GM12891 (cell line): Measurements from ENCODE around the gene LARGE2.

Experiments used
- POLR2A ChIP-seq: IDR thresholded peaks from 2 replicates; pipeline ENCODE4 v1.6.1; 2011; ENCODE audit warnings: low read depth, low read length, control low read depth
- POLR2AphosphoS5 ChIP-seq: IDR thresholded peaks from 2 replicates; pipeline ENCODE4 v1.6.1; 2011; ENCODE audit warnings: low read depth, low read length, control low read depth
- SPI1 ChIP-seq: IDR thresholded peaks from 2 replicates; pipeline ENCODE4 v1.6.1; 2011; ENCODE audit warnings: low read depth, low read length, control low read depth
- TAF1 ChIP-seq: IDR thresholded peaks from 2 replicates; pipeline ENCODE4 v1.6.1; 2011; ENCODE audit warnings: low read depth, low read length, control low read depth

DNA sequence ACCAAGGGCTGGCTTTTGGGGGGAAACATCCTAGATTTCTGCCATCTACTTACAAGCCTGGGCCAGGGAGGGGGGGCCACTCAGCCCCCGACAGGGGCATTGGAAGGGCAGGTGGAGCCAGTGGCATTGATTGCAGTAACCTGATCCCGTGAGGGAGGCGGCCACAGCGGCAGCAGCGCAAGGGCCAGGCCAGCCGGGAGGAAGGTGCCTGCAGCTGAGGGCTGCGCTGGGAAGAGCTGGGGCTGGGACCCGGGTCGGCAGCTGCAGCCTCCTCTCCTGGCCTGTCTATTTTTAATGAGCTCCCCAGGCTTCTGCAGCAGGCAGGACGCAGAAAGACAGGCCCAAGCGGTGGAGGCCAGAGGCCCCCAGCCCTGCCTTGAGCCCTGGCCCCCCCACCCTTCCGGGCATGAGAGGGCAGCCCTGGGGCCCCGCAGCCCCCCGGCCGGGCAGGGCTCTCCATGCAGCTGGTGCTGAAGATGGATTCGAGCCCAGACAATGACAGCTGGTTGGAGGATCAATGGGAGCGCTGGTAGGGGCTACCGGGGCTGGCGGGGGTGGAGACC lies 26.0 kb upstream of the LARGE2 start:
- TF ChIP-seq POLR2AphosphoS5 (no peak), TAF1 (no peak), POLR2A (no peak), SPI1 (no peak)
